Measurements from ENCODE around the gene FRAT2. TPM values are rescaled to one million over a fixed set of nuclear protein-coding genes. Genes with fewer than 3 reads are reported as not detected.

The FRAT2 gene
- total and polyA plus RNA-seq, 2 of the 13 experiments (the other 11 are each of a cell fraction or from before 2014, with no cell fraction given), result 7.2 to 14.1 TPM

DNA sequence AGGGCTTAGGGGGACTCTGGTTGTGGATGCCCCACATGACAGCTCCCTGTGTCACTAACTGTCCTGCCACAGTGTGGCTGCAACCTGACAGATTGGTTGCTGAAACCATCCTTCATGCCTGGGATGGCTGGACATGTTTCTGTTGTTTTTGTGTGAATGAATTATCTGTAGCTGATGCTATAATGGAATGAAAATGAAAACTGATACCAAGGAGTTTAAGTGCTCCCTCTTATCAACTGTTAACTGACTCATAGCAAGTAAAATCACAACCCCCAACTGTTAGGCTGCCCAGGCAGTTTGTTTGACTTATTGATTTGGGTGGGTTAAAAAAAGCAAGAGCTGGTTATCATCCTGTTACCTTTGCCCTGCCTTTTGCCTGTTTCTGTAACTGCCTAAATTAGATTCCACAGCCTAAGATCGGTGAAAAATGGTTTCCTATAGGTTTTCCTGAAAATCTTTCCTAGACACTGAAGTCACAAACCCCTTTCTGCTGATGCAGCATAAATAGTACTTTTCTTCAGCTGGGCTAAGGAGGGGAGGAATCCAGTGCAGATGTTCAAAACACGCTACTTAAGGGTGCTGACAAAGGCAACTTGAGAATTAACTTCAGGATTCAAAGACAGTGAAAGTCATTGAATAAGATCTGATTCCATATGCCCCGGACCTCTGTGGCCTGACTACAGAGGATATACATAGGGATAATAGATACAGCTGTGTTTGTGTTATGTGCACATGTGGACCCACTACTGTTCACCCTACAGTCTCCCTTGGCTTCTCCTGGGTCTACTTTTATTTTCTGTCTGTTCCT lies 5.7 kb downstream of the FRAT2 start (continued):
- TF ChIP-seq, protein P1, sequence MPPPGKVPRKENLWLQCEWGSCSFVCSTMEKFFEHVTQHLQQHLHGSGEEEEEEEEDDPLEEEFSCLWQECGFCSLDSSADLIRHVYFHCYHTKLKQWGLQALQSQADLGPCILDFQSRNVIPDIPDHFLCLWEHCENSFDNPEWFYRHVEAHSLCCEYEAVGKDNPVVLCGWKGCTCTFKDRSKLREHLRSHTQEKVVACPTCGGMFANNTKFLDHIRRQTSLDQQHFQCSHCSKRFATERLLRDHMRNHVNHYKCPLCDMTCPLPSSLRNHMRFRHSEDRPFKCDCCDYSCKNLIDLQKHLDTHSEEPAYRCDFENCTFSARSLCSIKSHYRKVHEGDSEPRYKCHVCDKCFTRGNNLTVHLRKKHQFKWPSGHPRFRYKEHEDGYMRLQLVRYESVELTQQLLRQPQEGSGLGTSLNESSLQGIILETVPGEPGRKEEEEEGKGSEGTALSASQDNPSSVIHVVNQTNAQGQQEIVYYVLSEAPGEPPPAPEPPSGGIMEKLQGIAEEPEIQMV (CRISPR knock-in tag; IDR thresholded peaks at IDR 0.05; ENCODE audit: low read depth), result no peak
- TF ChIP-seq SCMH1 (CRISPR knock-in tag; IDR thresholded peaks at IDR 0.05; ENCODE audit: borderline replicate concordance), result no peak
- peak; percentile 78; the same call in 1 of the 2 replicates for TF ChIP-seq FOSL1 (CRISPR knock-in tag; IDR thresholded peaks at IDR 0.05; ENCODE audit: borderline replicate concordance)
- TF ChIP-seq ZNF607 (CRISPR knock-in tag; IDR thresholded peaks at IDR 0.05; ENCODE audit: borderline replicate concordance), result no peak; the same call in 1 of the 2 replicates
- TF ChIP-seq FOXA3 (CRISPR knock-in tag; IDR thresholded peaks at IDR 0.05), result peak; percentile 91
- TF ChIP-seq ZNF569 (CRISPR knock-in tag; IDR thresholded peaks at IDR 0.05; ENCODE audit: borderline replicate concordance), result no peak
- TF ChIP-seq, protein P2, sequence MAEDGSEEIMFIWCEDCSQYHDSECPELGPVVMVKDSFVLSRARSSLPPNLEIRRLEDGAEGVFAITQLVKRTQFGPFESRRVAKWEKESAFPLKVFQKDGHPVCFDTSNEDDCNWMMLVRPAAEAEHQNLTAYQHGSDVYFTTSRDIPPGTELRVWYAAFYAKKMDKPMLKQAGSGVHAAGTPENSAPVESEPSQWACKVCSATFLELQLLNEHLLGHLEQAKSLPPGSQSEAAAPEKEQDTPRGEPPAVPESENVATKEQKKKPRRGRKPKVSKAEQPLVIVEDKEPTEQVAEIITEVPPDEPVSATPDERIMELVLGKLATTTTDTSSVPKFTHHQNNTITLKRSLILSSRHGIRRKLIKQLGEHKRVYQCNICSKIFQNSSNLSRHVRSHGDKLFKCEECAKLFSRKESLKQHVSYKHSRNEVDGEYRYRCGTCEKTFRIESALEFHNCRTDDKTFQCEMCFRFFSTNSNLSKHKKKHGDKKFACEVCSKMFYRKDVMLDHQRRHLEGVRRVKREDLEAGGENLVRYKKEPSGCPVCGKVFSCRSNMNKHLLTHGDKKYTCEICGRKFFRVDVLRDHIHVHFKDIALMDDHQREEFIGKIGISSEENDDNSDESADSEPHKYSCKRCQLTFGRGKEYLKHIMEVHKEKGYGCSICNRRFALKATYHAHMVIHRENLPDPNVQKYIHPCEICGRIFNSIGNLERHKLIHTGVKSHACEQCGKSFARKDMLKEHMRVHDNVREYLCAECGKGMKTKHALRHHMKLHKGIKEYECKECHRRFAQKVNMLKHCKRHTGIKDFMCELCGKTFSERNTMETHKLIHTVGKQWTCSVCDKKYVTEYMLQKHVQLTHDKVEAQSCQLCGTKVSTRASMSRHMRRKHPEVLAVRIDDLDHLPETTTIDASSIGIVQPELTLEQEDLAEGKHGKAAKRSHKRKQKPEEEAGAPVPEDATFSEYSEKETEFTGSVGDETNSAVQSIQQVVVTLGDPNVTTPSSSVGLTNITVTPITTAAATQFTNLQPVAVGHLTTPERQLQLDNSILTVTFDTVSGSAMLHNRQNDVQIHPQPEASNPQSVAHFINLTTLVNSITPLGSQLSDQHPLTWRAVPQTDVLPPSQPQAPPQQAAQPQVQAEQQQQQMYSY (CRISPR knock-in tag; IDR thresholded peaks at IDR 0.05), result 0 out of 2 replicates have a peak, but pooled peaks have one; percentile 23
- TF ChIP-seq POGZ (CRISPR knock-in tag; IDR thresholded peaks at IDR 0.05), result peak; percentile 33; the same call in 1 of the 2 replicates
- TF ChIP-seq, protein P3, sequence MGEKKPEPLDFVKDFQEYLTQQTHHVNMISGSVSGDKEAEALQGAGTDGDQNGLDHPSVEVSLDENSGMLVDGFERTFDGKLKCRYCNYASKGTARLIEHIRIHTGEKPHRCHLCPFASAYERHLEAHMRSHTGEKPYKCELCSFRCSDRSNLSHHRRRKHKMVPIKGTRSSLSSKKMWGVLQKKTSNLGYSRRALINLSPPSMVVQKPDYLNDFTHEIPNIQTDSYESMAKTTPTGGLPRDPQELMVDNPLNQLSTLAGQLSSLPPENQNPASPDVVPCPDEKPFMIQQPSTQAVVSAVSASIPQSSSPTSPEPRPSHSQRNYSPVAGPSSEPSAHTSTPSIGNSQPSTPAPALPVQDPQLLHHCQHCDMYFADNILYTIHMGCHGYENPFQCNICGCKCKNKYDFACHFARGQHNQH (CRISPR knock-in tag; IDR thresholded peaks at IDR 0.05), result peak; percentile 40; the same call in 1 of the 2 replicates
- TF ChIP-seq, protein P4, sequence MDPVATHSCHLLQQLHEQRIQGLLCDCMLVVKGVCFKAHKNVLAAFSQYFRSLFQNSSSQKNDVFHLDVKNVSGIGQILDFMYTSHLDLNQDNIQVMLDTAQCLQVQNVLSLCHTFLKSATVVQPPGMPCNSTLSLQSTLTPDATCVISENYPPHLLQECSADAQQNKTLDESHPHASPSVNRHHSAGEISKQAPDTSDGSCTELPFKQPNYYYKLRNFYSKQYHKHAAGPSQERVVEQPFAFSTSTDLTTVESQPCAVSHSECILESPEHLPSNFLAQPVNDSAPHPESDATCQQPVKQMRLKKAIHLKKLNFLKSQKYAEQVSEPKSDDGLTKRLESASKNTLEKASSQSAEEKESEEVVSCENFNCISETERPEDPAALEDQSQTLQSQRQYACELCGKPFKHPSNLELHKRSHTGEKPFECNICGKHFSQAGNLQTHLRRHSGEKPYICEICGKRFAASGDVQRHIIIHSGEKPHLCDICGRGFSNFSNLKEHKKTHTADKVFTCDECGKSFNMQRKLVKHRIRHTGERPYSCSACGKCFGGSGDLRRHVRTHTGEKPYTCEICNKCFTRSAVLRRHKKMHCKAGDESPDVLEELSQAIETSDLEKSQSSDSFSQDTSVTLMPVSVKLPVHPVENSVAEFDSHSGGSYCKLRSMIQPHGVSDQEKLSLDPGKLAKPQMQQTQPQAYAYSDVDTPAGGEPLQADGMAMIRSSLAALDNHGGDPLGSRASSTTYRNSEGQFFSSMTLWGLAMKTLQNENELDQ (CRISPR knock-in tag; IDR thresholded peaks at IDR 0.05; ENCODE audit: borderline replicate concordance), result no peak
- TF ChIP-seq HNRNPL (IDR thresholded peaks at IDR 0.05; ENCODE audit: low read depth, low read length), result no peak
- TF ChIP-seq ZFYVE20 (CRISPR knock-in tag; IDR thresholded peaks at IDR 0.05; ENCODE audit: borderline replicate concordance, low read depth), result no peak
- TF ChIP-seq RXRB (CRISPR knock-in tag; IDR thresholded peaks at IDR 0.05; ENCODE audit: borderline replicate concordance), result peak; percentile 98
- no peak for TF ChIP-seq ZNF670 (CRISPR knock-in tag; IDR thresholded peaks at IDR 0.05; ENCODE audit: borderline replicate concordance)
- TF ChIP-seq, protein P5, sequence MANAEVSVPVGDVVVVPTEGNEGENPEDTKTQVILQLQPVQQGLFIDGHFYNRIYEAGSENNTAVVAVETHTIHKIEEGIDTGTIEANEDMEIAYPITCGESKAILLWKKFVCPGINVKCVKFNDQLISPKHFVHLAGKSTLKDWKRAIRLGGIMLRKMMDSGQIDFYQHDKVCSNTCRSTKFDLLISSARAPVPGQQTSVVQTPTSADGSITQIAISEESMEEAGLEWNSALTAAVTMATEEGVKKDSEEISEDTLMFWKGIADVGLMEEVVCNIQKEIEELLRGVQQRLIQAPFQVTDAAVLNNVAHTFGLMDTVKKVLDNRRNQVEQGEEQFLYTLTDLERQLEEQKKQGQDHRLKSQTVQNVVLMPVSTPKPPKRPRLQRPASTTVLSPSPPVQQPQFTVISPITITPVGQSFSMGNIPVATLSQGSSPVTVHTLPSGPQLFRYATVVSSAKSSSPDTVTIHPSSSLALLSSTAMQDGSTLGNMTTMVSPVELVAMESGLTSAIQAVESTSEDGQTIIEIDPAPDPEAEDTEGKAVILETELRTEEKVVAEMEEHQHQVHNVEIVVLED (CRISPR knock-in tag; IDR thresholded peaks at IDR 0.05; ENCODE audit: borderline replicate concordance), result no peak
- no peak for TF ChIP-seq ZNF780A (CRISPR knock-in tag; IDR thresholded peaks at IDR 0.05)
- no peak for TF ChIP-seq ZNF383 (CRISPR knock-in tag; IDR thresholded peaks at IDR 0.05; ENCODE audit: borderline replicate concordance)
